Measurements from ENCODE around the gene C13orf42.

DNA sequence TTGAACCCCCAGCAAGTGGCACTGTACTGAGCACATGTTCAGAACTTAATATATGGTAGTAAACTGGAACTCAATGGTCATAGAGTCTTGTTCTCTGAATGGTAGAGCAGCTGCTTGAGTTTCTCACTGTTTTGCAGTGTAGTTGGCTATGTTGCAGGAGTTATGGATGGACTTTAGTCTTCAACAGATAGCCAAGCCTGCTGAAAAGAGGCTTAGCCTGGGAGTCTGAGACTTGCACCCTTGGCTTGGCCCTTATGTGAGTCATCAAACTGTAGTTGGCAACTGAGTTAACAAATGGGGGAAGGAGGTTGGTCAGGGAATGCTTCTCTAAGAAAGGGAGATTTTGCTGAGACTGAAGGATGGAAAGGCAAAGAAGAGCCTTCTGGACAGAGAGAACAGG, 62.5 kb downstream of the C13orf42 start:
- TF ChIP-seq, protein P1, sequence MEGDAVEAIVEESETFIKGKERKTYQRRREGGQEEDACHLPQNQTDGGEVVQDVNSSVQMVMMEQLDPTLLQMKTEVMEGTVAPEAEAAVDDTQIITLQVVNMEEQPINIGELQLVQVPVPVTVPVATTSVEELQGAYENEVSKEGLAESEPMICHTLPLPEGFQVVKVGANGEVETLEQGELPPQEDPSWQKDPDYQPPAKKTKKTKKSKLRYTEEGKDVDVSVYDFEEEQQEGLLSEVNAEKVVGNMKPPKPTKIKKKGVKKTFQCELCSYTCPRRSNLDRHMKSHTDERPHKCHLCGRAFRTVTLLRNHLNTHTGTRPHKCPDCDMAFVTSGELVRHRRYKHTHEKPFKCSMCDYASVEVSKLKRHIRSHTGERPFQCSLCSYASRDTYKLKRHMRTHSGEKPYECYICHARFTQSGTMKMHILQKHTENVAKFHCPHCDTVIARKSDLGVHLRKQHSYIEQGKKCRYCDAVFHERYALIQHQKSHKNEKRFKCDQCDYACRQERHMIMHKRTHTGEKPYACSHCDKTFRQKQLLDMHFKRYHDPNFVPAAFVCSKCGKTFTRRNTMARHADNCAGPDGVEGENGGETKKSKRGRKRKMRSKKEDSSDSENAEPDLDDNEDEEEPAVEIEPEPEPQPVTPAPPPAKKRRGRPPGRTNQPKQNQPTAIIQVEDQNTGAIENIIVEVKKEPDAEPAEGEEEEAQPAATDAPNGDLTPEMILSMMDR (IDR thresholded peaks at IDR 0.05), result no peak
- no peak for TF ChIP-seq POLR2A (IDR thresholded peaks at IDR 0.05)
